HTERT RPE-1 (cell line): ENCODE measurements around the gene DIPK1C.
"Not testable (repeated sequence)": the region's sequence is repeated elsewhere in the genome, so short reads cannot be mapped to it uniquely, and the experiment has no call there.

ENCODE experiments used
- in situ Hi-C: fragments of 300-500 bp; cut with MboI; formaldehyde crosslinking; loops from 4 replicates; pipeline ENCODE4 v1.14.3; 2020; ENCODE audit warnings: low sequenced_read_pairs

DIPK1C gene

DNA sequence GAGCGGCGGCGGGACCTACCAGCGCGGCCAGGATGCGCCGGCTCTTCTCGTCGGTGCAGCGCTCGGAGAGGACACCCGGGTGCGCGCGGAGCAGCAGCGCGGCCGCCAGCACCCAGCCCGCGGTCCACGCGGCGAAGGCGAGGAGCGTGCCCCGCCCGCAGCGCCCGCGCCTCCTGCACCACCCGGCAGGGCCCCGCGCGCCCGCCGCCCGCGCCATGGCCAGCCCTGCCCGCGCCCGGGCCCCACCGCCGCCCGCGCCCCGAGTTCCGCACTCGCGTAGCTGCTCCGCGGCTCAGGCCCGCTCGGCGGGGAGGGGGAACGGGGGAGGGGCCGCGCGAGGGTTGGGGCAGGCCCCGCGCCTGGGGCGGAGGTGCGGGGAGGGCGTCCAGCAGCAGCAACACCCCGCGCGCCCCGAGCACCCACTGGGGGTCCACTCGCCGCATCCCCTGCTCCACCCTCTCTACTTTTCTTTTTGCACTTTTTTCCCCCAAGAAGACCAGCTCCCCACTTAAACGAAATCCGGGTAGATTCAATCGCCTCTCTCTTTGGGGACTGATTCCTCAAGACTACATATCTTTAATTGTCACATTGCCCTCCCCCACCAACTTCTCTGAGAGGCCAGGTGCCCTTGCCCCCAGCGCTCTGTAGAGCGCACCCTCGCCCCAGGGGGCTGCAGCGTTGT, at the start of gene DIPK1C:
DIPK1C (minus strand) TSS at position 266 of the 682 bp plus-strand sequence; CDS start at position 217, 49 bp downstream.
- in situ Hi-C loops, result no loop called here

DNA sequence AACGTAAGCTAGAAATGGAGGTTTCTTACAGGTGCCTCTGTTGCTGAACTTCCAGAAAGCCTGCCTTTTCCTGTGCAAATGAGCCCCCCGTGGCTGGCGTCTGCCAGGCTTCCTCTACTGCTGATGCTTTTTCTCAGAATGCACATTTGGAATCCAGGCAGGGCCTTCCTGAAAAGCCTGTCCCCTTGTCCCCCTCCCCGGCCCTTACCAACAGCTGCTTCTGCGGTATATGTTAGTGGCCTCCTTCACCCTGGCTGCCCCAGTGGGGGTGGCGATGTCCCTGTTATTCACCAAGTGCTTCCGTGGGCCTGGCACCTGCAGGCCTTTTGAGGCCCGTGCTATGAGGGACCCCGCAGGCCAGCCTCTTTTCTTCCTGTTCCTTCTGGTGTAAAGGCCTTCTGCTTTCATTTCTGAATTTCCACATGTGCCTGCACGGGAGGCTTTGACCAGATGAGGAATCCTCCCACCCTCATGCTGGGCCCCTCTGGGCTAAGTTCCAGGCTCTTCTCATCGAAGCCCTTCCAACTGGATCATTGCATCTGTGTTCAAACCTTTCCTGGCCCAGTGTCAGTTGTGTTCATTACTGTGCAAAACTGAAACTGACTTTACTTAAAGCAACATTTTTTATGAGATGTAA, 49.5 kb upstream of the DIPK1C start:
- in situ Hi-C loops, result no loop called here

DNA sequence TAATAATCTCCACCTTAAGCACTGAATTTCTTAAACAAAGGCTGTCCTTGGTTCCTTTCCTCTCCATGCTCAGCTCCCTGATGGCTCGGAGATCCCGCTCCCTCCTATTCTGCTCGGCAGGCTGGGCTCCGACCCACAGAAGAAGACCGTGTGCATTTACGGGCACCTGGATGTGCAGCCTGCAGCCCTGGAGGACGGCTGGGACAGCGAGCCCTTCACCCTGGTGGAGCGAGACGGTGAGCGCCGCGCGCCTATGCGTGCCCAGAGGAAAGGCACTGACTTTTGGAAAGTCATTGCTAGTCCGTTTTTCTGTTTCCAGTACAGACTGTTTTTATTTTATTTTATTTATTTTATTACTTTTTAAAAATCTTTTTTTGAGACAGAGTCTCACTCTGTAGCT, 48.7 kb upstream of the DIPK1C start:
- in situ Hi-C loops, result no loop called here

DNA sequence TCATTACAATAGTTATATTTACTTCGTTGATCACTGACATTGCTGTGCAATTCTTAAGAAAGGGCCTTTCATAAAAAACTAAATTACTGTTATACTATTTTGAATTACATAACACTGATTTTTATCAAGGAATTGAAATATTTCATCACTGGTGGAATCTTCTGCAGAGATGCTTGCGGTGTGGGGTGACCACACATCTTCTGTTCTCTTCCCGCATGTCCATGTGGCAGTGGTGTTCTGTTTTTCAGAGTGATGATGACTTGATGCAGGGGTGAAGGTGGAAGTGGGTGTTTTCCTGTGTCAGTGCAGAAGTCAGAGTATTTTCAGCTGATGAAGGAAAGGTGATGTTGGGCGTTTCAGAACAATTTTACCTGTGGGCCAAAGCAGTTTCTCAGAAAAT, 46.0 kb upstream of the DIPK1C start:
- in situ Hi-C loops, result no loop called here

DNA sequence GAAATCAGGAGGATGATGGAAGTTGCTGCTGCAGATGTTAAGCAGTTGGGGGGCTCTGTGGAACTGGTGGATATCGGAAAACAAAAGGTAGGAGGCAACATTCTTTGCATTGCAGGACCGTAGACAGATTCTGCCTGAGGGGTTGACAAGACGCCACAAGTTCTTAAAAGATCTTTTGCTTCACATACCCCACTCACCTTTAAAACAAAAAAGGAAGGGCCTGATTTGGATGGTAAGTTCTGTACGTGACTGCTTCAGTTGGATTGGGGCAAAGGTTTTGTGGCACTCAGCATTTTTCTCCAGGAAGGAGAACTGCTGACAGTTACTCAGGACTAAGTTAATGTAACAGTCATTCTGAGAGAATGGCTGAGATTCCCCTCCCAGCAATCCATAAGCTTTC, 44.3 kb upstream of the DIPK1C start:
- in situ Hi-C loops, result no loop called here

DNA sequence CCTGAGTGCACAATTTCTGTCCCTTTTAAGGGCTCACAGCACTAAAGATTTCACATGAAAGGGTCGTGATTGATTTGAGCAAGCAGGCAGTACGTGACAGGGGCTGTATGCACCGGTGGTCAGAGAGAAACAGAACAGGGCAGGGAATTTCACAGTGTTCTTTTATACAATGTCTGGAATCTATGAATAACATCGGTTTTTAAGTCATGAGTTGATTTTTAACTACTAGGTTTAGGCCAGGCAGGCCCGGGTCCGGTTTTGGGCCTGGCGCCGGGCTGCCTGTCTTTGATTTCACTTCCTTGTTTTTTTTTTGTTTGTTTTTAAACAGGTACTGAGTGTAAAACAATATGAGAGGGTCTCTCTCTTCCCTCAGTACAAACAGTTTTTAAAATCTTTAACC, 43.7 kb upstream of the DIPK1C start:
- in situ Hi-C loops, result not testable (repeated sequence)

DNA sequence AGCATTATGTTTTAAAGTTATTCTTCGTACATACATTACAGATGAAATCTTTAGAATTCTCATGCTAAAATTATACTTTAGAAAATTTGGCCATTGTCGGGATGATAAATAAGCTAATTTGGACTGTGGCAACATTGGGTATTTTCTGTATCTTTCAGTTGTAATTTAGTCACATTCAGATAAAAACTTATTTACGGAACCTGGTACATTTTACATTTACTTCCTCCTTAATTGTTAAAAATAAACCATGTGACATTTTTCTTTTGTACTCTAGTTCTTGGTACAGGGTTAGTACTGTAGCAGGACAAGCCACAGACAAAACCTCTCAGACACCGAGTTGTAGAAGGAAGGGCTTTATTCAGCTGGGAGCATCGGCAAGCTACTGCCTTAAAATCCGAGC, 43.3 kb upstream of the DIPK1C start:
- in situ Hi-C loops, result no loop called here

DNA sequence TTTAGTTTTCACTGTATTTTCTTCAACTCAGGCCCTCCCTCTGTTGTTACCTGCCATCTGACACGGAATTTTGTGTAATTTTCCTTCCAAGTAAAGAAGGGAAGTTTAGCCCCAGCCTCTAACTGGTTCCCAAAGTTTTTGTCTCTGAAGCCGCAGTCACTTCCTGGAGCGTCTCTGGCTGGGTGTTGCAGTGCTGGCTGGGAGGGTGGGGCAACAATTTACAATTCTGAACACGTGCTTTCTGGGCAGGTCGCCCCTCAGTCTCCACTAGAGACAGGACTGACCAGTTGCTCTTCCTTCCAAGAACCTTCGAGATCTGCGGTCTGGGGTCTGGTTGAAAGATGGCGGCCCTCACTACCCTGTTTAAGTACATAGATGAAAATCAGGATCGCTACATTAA, 42.5 kb upstream of the DIPK1C start:
- in situ Hi-C loops, result no loop called here

DNA sequence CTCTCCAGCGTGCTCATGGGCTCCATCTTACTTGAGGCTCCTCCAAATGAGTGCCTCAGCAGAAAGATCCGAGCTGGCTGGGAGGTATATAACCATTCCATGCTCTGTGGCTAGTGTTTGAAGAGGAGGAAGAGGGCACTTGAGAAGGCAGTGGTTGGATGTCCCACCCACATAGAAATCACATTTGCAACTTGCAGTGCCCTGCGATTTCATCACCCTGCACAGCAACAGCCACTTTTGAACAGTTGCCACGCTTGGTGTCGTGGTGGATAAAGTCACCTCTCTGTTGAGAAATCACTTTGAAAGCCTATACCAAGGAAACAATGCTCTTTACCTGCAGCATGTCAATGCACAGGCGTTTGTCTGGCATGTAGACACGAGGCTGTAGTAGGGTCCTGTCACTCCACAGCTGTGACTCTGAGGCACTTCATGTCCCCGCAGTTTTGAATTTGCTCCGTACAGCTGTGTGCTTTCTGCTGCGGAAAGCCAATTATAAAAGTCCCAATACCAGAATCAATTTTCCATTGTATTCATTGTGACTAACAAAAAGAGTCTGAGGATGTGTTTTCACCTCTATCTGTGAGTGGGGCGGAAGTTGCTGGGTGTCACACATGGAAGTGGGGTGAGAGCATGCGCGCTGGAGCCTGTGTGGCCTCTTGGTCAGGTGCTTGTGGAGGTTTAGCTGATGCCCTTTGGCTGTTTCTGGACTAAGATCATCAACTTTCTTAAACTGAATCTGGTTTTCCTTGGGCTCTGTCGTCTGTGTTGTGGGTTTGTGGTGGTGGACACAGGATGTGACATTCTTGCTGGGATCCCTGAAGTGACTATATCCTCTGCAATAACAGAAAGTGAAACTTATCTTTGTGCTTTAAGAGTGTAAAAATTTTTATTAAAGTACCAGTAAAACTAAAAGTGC, 41.9 kb upstream of the DIPK1C start:
- in situ Hi-C loops, result no loop called here

DNA sequence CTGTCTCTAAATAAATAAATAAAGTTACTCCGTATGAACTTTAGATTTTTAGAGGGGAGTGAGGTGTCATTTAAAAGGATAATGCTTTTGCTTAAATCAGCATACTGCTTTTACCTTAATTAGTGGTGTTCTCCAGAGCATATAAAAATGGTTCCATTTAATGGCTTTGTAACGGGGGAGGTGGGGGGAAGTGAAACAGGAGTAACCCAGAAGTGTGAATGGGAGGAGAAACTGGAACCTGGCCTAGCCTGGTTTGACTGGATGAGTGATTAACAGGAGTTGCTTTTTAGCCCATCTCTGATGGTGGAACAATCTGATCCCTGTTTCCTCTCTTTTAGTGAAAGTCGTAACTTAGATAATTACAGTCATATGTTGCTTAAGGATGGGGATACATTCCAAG, 40.7 kb upstream of the DIPK1C start:
- in situ Hi-C loops, result no loop called here

DNA sequence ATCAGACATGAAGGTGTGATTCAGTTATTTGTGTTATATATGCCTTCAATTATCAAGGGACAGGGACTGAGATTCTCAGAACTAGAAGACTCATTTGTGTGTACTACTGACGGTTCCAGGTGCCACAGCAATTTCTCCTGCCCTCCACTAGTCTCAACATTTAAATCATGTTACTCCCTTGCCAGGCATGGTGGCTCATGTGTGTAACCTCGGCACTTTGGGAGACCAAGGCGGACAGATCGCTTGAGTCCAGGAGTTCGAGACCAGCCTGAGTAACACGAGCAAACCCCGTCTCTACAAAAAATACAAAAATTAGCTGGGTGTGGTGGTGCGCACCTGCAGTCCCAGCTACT, 40.2 kb upstream of the DIPK1C start:
- in situ Hi-C loops, result no loop called here

DNA sequence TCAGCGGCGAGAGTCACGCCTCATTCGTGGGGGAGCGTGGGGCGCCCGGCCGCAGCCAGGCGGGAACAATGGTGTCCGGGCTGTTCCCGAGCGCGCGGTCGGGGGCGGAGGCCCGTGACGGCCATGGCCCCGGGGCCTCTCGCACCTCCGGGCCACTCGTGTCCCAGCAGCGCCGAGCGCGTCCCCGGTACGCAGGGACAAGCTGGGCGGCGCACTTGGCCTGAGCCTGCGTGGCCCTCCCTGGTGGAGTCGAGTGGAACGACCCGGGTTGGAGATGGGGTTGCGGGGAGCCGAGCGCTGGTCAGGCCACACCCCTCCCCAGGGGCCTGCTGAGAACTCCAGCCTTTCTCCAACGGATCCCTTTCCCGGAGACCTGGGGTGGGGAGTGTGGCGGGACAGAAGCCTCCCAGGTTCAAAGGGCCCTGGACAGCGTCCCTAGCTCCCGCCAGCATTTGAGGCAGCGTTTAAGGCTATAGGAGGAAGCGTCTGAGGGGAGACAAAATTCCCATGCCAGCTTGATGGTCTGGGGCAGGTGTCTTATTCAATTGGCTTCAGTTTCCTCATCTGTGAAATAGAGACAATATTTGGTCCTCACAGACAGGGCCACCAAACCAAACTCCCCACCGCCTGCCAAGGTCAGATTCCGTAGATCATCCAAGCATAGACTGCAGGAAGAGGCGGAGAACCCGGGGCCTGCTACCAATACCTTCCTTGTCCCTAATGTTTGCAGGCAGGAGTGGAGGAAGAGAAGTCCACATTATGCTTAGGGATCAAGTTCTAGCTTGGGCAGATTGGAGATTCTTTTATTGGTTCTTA, 39.6 kb upstream of the DIPK1C start:
- in situ Hi-C loops, result no loop called here

DNA sequence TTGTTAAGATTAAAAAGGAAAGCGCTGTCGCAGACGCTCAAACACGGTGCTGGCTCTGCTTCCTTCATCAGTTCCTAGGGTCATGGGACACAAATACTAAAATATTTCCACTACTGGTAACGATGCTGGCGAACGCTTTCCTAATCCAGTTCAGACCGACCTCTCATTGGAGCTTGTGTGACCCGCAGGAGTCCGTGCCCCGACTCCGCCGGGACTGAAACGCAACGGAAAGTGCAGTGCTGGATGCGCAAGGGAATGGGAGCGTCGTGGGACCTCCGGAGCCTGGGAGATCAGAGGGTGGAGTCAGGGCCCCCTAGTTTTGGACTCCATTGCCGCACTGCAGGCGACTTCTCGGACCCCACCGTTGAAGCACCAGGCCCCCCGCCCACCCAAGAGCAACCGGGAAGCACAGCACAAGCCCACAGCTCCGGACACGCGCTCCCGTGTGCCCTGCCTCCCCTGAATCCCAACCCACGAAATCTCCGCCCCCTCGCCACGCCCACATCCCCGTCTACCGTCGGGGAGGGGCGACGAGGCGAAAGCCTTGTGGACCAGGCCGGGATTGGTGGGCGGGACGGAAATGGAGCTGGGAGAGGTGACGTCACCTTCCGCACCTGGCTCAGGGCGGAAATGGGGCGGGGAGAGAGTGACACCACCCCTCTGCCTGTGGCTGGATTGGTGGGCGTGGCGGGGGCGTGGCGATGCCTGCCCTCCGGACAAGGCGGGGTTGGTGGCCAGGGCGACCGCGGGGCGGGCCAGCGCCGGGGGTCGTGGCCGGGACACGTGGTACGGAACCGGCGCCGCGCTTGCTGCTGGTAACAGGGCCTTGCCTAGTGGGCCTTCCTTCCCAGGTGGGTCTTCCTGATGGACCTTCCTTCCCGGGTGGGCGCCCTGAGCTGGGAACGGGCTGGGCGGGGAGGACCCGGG, 38.7 kb upstream of the DIPK1C start, which contains the start of gene CNDP2:
CNDP2 (plus strand) TSS at position 783 of the 927 bp plus-strand sequence. CDS start 3,611 bp downstream, outside the sequence.
- in situ Hi-C loops, result no loop called here

DNA sequence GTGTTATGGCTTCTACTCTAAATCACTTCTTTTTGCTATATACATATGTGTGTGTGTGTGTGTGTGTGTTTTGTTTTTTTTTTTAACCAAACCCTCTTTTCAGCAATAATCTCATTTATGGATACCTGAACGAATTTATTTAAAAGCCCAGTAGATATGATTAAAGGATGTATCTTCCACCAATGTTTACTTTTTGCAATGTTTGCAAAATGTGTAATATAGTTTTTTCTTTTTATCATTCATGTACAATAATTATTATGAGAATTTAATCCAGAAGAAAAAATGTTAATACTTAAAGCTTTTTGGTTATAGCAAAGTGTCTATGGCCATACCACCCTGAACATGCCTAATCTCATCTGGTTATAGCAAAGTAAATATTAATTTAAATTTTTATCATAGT, 37.4 kb upstream of the DIPK1C start:
- in situ Hi-C loops, result no loop called here

DNA sequence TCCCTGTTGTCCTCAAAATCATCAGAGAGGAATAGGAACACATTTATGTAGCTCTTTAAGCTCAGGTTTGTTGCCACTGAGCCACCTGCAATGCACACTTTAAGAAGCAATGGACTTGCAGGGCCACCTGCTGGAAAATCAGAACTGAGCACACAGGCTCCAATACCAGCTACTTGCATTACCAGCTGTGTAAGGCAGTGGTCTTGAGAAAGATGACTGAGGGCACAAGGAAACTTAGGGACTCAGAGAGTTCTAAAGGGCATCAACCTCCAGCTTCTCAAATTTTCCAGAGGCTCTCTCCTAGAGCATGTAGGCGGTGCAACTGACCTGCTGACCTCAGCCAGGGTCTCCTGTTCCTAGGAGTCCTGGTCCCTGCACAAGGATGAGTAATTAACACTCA, 36.6 kb upstream of the DIPK1C start:
- in situ Hi-C loops, result no loop called here

DNA sequence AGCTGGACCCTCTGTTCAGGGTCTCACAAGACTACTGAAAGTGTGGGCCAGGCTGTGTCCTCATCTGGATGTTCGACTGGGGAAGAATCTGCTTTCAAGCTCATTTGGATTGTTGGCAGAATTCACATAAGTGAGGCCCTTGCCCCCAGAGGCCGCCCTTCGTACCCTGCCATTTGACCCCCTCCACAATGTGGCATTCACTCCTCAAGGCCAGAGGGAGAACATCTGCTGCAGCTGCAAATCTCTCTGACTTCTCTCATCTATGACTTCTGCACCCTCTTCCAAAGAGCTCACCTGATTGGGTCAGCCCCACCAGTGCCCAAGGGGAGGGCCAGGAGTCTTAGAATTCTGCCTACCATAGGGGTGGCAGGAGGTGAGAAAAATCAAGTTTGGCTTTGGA, 35.2 kb upstream of the DIPK1C start:
- in situ Hi-C loops, result no loop called here

DNA sequence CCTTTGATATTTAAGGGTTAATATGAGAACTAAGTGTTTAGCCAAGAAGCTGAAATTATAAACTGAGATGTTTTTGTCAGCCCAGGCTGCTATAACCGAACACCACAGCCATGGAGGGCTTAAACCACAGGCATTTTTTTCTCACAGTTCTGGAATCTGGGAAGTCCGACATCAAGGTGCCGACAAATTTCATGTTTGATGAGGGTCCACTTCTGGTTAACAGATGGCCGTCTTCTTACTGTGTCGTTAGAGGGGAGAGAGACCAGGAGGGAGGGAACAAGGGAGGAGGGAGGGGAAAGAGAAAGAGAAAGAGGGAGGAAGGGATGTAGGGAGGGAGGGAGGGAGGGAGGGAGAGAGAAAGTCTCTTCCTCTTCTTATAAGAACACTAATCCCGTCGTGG, 32.6 kb upstream of the DIPK1C start:
- in situ Hi-C loops, result no loop called here

DNA sequence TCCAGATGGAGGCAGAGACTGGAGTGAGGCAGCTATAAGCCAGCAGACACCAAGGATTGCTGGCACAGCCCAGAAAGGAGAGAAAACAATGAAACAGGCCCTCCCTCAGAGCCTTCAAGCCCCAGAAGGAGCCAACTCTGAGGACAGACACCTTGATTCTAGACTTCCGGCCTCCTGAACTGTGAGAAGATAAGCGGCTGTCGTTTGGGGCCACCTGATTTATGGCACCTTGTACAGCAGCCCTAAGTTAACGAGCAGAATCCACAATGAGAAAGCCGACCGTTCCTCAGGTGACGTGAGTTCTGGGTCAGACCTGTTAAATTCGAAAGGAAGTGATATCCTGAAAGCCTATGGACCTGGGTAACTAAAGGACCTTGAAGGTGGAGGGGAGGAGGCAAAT, 31.8 kb upstream of the DIPK1C start:
- in situ Hi-C loops, result no loop called here

DNA sequence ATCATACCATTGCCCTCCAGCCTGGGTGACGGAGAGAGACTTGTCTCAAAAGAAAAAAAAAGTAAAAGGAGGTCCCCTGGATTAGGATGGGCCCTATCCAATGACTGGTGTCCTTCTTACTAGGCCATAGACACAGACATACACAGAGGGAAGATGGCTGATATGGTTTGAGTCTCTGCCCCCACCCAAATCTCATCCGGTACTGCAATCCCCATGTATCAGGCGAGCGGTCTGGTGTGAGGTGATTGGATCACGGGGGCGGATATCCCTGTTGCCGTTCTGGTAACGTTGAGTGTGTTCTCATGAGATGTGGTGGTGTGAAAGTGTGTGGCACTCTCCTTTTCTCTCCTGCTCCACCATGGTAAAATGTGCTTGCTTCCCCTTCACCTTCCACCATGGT, 31.2 kb upstream of the DIPK1C start:
- in situ Hi-C loops, result no loop called here
